HCT116 (cell line): ENCODE data around the gene ITGA4. TPM values are rescaled to one million over a fixed set of nuclear protein-coding genes. Genes with fewer than 3 reads are reported as not detected.

ENCODE experiments used
- ATAC-seq: fragments of 200-7000 bp; cut with Tn5 transposase; 2 replicates; pipeline ENCODE4 v1.9.1; 2020; ENCODE audit warnings: mild to moderate bottlenecking, moderate library complexity
- BruUV-seq: library from RNA; stranded (reverse); fragments of 400-500 nt; replicated peaks from 2 replicates; lab custom pipeline; 2021; lab: Mats Ljungman, UMichigan
- CTCF ChIA-PET: fragments of 300-600 bp; sonication (Branson Sonifier 250); formaldehyde crosslinking; loops from one replicate; lab custom pipeline; 2021; ENCODE audit warnings: antibody characterized with exemption; lab: Charles Lee
- POLR2A ChIA-PET: fragments of 300-600, 350-600 bp; sonication (Branson Sonifier 250); formaldehyde crosslinking; loops from one replicate; lab custom pipeline; 2021; ENCODE audit warnings: antibody characterized with exemption; lab: Charles Lee
- RAD21 ChIA-PET, 2 experiments: fragments of 300-600 bp; sonication (Branson Sonifier 250); formaldehyde crosslinking; loops; one replicate each; lab custom pipeline; 2023; ENCODE audit warnings: low total read pairs in 2 of 2; ENCODE audit not compliant: uncharacterized antibody in 2 of 2, unreplicated experiment in 2 of 2, low non-redundant PET in 1 of 2; lab: Charles Lee
- DNase-seq: peaks from one replicate; pipeline ENCODE4 v3.0.0-alpha.2; 2010; ENCODE audit warnings: low read depth, low spot score
- H2AFZ ChIP-seq: fragments of 200-600 bp; shearing (Covaris generic), sonication (generic); 2 replicates; pipeline ENCODE4 v1.6.1; 2017; ENCODE audit warnings: low read depth, mixed run types, mixed read lengths, antibody characterized with exemption, low read length; ENCODE audit not compliant: poor library complexity, severe bottlenecking
- H3K27ac ChIP-seq: 2 replicates; pipeline ENCODE4 v1.5.1; 2012; ENCODE audit warnings: low read depth, low read length
- H3K27me3 ChIP-seq: fragments of 200-600 bp; sonication (generic); 2 replicates; pipeline ENCODE4 v1.6.1; 2016; ENCODE audit warnings: mixed run types, low read length, mixed read lengths; ENCODE audit not compliant: insufficient read depth
- H3K36me3 ChIP-seq, 2 experiments: fragments of 200-500 bp in 1 of 2; fragments of 200-600 bp in 1 of 2; sonication (Bioruptor generic) in 1 of 2; sonication (generic) in 1 of 2; 2 replicates each; pipeline versions ENCODE4 v1.5.1 to v1.6.1; 2014 to 2016; ENCODE audit warnings: low read length in 2 of 2, inconsistent platforms in 1 of 2, mixed read lengths in 1 of 2, mixed run types in 1 of 2; ENCODE audit not compliant: insufficient read depth in 2 of 2, control insufficient read depth in 1 of 2
- H3K4me1 ChIP-seq, 2 experiments: fragments of 200-600 bp in 1 of 2; sonication (generic) in 1 of 2; 2 replicates each; pipeline versions ENCODE4 v1.5.1 to v1.6.1; 2012 to 2017; ENCODE audit warnings: low read length in 2 of 2, inconsistent platforms in 1 of 2, mild to moderate bottlenecking in 1 of 2, mixed read lengths in 1 of 2, mixed run types in 1 of 2, moderate library complexity in 1 of 2; ENCODE audit not compliant: insufficient read depth in 2 of 2, control insufficient read depth in 1 of 2
- H3K4me2 ChIP-seq: fragments of 200-600 bp; sonication (generic); 2 replicates; pipeline ENCODE4 v1.6.1; 2017; ENCODE audit warnings: mixed run types, low read length, mixed read lengths
- H3K4me3 ChIP-seq, 2 experiments: fragments of 200-600 bp in 1 of 2; sonication (generic) in 1 of 2; replicated peaks in 1 of 2; 2 replicates each; pipeline ENCODE4 v1.5.1; 2011 to 2016; ENCODE audit warnings: low read length in 2 of 2, control low read depth in 1 of 2, low read depth in 1 of 2, mild to moderate bottlenecking in 1 of 2, mixed read lengths in 1 of 2, mixed run types in 1 of 2
- H3K79me2 ChIP-seq: fragments of 200-600 bp; sonication (generic); 2 replicates; pipeline ENCODE4 v1.6.1; 2017; ENCODE audit warnings: mild to moderate bottlenecking, mixed run types, low read length, moderate library complexity, mixed read lengths; ENCODE audit not compliant: insufficient read depth
- H3K9ac ChIP-seq: fragments of 200-600 bp; sonication (generic); 2 replicates; pipeline ENCODE4 v1.6.1; 2016; ENCODE audit warnings: low read length, mixed read lengths
- H3K9me2 ChIP-seq: fragments of 200-600 bp; sonication (generic), shearing (Covaris generic); 2 replicates; pipeline ENCODE4 v1.6.1; 2017; ENCODE audit warnings: mixed run types, mild to moderate bottlenecking, moderate library complexity; ENCODE audit not compliant: insufficient read depth
- H3K9me3 ChIP-seq, 2 experiments: fragments of 200-500 bp in 1 of 2; fragments of 200-600 bp in 1 of 2; sonication (Bioruptor generic) in 1 of 2; sonication (generic) in 1 of 2; 2 replicates each; pipeline ENCODE4 v1.6.1; 2014 to 2017; ENCODE audit warnings: low read length in 2 of 2, mixed read lengths in 2 of 2, inconsistent platforms in 1 of 2, low read depth in 1 of 2, mild to moderate bottlenecking in 1 of 2, mixed run types in 1 of 2, moderate library complexity in 1 of 2; ENCODE audit not compliant: control insufficient read depth in 1 of 2, insufficient read depth in 1 of 2
- H4K20me1 ChIP-seq: fragments of 200-600 bp; sonication (generic), shearing (Covaris generic); 2 replicates; pipeline ENCODE4 v1.6.1; 2017; ENCODE audit warnings: mixed run types, mild to moderate bottlenecking, moderate library complexity; ENCODE audit not compliant: insufficient read depth
- CEBPB ChIP-seq: IDR thresholded peaks from 2 replicates; pipeline ENCODE4 v1.6.1; 2012; ENCODE audit warnings: low read depth
- EGR1 ChIP-seq: IDR thresholded peaks from 2 replicates; pipeline ENCODE4 v1.6.1; 2012; ENCODE audit warnings: low read depth
- ELF1 ChIP-seq: IDR thresholded peaks from 2 replicates; pipeline ENCODE4 v1.6.1; 2012; ENCODE audit warnings: low read depth, borderline replicate concordance
- EZH2 ChIP-seq: fragments of 200-600 bp; sonication (generic); IDR thresholded peaks from 2 replicates; pipeline ENCODE4 v1.6.1; 2017; ENCODE audit warnings: antibody characterized with exemption, mixed run types
- FOSL1 ChIP-seq: IDR thresholded peaks from 2 replicates; pipeline ENCODE4 v1.6.1; 2012; ENCODE audit warnings: low read depth
- JUND ChIP-seq: IDR thresholded peaks from 2 replicates; pipeline ENCODE4 v1.6.1; 2012
- RAD21 ChIP-seq: IDR thresholded peaks from 2 replicates; pipeline ENCODE4 v1.6.1; 2012; ENCODE audit warnings: low read depth, mild to moderate bottlenecking
- SIN3A ChIP-seq: IDR thresholded peaks from 2 replicates; pipeline ENCODE4 v1.6.1; 2012; ENCODE audit warnings: low read depth
- SRF ChIP-seq: IDR thresholded peaks from 2 replicates; pipeline ENCODE4 v1.6.1; 2012; ENCODE audit warnings: low read depth
- TCF7L2 ChIP-seq: IDR thresholded peaks from 2 replicates; pipeline ENCODE4 v1.7.0; 2011; ENCODE audit warnings: borderline replicate concordance, inconsistent platforms; ENCODE audit not compliant: insufficient read depth, insufficient read length; ENCODE audit errors: extremely low read depth
- intact Hi-C: fragments of 100-400 bp; cut with micrococcal nuclease; formaldehyde crosslinking; loops from 2 replicates; pipeline ENCODE4 v1.10.0; 2022
- total RNA-seq: library from RNA; stranded (reverse); gene quantifications from one replicate; pipeline ENCODE4 v1.2.1, GENCODE V29; 2021; ENCODE audit not compliant: unreplicated experiment
- TF ChIP-seq, protein P1 (sequence below): IDR thresholded peaks from 2 replicates; pipeline ENCODE4 v1.6.1; 2012
- TF ChIP-seq, protein P2 (sequence below), 3 experiments: fragments of 200-600 bp in 1 of 3; sonication (generic) in 1 of 3; IDR thresholded peaks in 2 of 3; conservative IDR thresholded peaks in 1 of 3; 2 replicates each; pipeline ENCODE4 v1.5.1; 2012 to 2017; ENCODE audit warnings: low read depth in 2 of 3, low read length in 2 of 3, antibody characterized with exemption in 1 of 3, borderline replicate concordance in 1 of 3, control low read depth in 1 of 3, mild to moderate bottlenecking in 1 of 3, mixed read lengths in 1 of 3, mixed run types in 1 of 3, moderate library complexity in 1 of 3; ENCODE audit not compliant: insufficient read depth in 1 of 3

ITGA4 gene
- total RNA-seq, 1 experiment from 2014 or later: 0.49 TPM

DNA sequence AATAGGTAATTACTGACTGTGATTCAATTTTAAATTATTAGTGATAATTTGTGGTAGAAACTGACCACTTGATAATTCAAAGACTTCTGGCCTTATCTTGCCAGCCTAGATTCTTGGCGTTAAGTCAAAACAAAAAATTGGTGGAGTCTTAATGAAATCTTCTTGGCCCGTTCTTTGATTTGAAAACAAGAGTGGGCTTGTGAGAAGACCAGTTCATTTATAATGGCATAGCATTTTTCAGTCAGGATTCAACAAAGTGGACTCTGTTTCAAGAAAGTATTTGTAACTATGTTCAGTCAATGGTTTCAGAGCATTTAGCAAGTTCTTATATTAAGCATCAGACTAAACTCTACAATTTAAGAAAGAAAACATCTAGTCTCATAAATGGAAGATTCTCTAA, 26.0 kb downstream of the ITGA4 start:
- H3K4me2 ChIP-seq: no peak overlapping the region
- ATAC-seq (no peak), DNase-seq (no peak)
- H3K4me1 ChIP-seq: no peaks in the 10 kb centered on the region
- intact Hi-C loops: no loop called here
- ChIA-PET RAD21 (no interaction called here), POLR2A (no interaction called here), CTCF (no interaction called here)
- no peaks in the 10 kb centered on the region for H3K9me3 ChIP-seq
- no peaks in the 10 kb centered on the region for H3K79me2 ChIP-seq
- no peaks in the 10 kb centered on the region for H3K27me3 ChIP-seq
- H3K36me3 ChIP-seq: no peaks in the 10 kb centered on the region
- H3K9ac ChIP-seq: no peak overlapping the region
- no peak for TF ChIP-seq SIN3A
- TF ChIP-seq EGR1: no peak
- no peak for TF ChIP-seq JUND
- TF ChIP-seq RAD21: no peak
- TF ChIP-seq FOSL1: no peak
- TF ChIP-seq, protein P1, sequence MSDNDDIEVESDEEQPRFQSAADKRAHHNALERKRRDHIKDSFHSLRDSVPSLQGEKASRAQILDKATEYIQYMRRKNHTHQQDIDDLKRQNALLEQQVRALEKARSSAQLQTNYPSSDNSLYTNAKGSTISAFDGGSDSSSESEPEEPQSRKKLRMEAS: no peak
- TF ChIP-seq, protein P2, sequence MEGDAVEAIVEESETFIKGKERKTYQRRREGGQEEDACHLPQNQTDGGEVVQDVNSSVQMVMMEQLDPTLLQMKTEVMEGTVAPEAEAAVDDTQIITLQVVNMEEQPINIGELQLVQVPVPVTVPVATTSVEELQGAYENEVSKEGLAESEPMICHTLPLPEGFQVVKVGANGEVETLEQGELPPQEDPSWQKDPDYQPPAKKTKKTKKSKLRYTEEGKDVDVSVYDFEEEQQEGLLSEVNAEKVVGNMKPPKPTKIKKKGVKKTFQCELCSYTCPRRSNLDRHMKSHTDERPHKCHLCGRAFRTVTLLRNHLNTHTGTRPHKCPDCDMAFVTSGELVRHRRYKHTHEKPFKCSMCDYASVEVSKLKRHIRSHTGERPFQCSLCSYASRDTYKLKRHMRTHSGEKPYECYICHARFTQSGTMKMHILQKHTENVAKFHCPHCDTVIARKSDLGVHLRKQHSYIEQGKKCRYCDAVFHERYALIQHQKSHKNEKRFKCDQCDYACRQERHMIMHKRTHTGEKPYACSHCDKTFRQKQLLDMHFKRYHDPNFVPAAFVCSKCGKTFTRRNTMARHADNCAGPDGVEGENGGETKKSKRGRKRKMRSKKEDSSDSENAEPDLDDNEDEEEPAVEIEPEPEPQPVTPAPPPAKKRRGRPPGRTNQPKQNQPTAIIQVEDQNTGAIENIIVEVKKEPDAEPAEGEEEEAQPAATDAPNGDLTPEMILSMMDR (IDR thresholded peaks at IDR 0.05 in 2 of 3, conservative IDR thresholded peaks at IDR 0.05 in 1 of 3; ENCODE audit: borderline replicate concordance in 1 of 3, insufficient read depth in 1 of 3, low read depth in 2 of 3, low read length in 2 of 3): no peak
- TF ChIP-seq CEBPB: no peak
- TF ChIP-seq SRF: no peak
- TF ChIP-seq ELF1: no peak
- TF ChIP-seq TCF7L2: no peak
- TF ChIP-seq EZH2: no peak
- H3K4me3 ChIP-seq: no peak overlapping the region
- H4K20me1 ChIP-seq: no peaks in the 10 kb centered on the region
- no peaks in the 10 kb centered on the region for H3K9me2 ChIP-seq
- H2AFZ ChIP-seq: no peak overlapping the region
- no peak overlapping the region for H3K27ac ChIP-seq
- BruUV-seq: no TSS peak
